ENCODE results near the gene ZKSCAN3.
A peak's percentile ranks its signal among the peaks of the same experiment; 100 is the strongest.

The ZKSCAN3 gene

DNA sequence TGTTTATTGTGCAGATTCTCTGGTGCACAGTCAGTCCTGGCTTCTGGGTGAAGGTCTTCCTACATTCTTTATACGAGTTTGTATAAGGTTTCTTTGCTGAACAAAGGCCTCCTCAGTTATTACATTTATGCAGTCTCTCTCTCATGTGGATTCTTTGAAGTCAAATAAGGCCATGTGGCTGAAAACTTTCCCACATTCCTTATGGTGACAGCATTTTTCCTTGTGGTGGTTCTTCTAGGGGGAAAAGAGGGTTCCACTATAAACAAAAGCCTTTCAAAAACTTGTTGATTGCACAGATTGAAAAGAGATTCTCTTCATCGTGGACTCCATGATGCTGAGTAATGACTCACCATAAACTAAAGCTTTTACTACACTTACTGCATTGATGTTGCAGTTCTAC lies 30.6 kb downstream of the ZKSCAN3 start:
- TF ChIP-seq, protein P1, sequence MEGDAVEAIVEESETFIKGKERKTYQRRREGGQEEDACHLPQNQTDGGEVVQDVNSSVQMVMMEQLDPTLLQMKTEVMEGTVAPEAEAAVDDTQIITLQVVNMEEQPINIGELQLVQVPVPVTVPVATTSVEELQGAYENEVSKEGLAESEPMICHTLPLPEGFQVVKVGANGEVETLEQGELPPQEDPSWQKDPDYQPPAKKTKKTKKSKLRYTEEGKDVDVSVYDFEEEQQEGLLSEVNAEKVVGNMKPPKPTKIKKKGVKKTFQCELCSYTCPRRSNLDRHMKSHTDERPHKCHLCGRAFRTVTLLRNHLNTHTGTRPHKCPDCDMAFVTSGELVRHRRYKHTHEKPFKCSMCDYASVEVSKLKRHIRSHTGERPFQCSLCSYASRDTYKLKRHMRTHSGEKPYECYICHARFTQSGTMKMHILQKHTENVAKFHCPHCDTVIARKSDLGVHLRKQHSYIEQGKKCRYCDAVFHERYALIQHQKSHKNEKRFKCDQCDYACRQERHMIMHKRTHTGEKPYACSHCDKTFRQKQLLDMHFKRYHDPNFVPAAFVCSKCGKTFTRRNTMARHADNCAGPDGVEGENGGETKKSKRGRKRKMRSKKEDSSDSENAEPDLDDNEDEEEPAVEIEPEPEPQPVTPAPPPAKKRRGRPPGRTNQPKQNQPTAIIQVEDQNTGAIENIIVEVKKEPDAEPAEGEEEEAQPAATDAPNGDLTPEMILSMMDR (IDR thresholded peaks at IDR 0.05; ENCODE audit: insufficient read depth, missing control alignments) = no peak
- DNase-seq (ENCODE audit: insufficient read length, low spot score) = no peak
- no peak for FAIRE-seq

- FAIRE-seq (no peak), DNase-seq (ENCODE audit: insufficient read length, low spot score) (peak; percentile 36)
- TF ChIP-seq, protein P1 (IDR thresholded peaks at IDR 0.05; ENCODE audit: insufficient read depth, missing control alignments) = peak; percentile 27
These were observed 33.7 kb downstream of the ZKSCAN3 start for GRCh38 chr6:28383235-28384142.

DNA sequence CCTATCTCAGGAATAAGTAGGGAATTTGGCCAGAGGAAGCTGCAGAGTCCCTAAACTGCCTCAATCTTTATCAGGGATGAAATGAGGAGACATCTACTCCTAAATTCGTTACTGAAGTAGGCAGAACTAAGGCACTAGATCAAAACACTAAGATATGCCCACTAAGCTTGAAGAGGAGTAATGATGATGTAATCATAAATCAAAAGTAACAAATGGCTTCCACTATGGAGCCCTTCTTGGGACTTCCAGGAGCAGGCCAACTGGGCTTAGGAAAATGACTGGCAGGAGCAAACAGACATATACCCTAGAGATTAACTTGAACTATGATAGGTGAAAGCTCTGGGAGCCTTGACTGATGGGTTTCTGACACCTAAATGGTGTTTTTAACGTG lies 34.4 kb downstream of the ZKSCAN3 start:
- FAIRE-seq = peak; percentile 69
- DNase-seq (ENCODE audit: insufficient read length, low spot score) = no peak
- TF ChIP-seq, protein P1 (IDR thresholded peaks at IDR 0.05; ENCODE audit: insufficient read depth, missing control alignments) = no peak

DNA sequence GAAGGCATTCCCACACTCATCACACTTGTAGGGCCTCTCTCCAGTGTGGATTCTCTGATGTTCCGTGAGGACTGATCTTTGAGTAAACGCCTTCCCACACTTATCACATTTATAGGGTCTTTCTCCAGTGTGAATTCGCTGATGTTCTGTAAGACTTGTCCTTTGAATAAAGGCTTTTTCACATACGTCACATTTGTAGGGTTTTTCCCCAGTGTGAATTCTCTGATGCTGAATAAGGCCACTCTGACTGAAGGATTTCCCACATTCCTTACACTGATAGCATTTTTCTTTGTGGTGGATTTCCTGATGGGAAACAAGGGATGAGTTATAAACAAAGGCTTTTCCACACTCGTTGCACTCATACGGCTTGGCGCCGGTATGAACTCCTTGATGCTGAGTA lies 40.9 kb downstream of the ZKSCAN3 start:
- FAIRE-seq = no peak
- DNase-seq (ENCODE audit: insufficient read length, low spot score) = no peak
- TF ChIP-seq, protein P1 (IDR thresholded peaks at IDR 0.05; ENCODE audit: insufficient read depth, missing control alignments) = no peak

GRCh38 chr6:28393912-28394662 lies 44.3 kb downstream of the ZKSCAN3 start:
- TF ChIP-seq, protein P1 (IDR thresholded peaks at IDR 0.05; ENCODE audit: insufficient read depth, missing control alignments) = peak; percentile 18
- DNase-seq (ENCODE audit: insufficient read length, low spot score) = no peak
- FAIRE-seq = no peak

DNA sequence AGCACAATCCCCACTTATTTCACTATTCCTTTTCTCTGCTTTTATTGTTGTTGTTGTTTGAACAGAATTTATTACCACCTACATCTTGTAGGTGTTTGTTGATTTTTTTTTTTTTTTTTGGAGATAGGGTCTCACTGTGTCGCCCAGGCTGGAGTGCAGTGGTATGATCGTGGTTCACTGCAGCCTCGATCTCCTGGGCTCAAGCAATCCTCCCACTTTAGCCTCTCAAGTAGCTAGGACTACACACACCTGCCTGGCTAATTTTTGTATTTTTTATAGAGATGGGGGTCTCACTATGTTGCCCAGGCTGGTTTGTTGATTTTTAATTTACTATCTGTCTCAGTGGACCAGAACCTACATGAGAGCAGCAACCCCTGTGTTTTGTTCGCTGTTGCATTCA lies 46.2 kb downstream of the ZKSCAN3 start:
- TF ChIP-seq, protein P1 (IDR thresholded peaks at IDR 0.05; ENCODE audit: insufficient read depth, missing control alignments) = no peak
- no peak for FAIRE-seq

More for the DNA sequence above, 46.2 kb downstream of the ZKSCAN3 start:
- no peak for DNase-seq (ENCODE audit: insufficient read length, low spot score)
